Neutrophil (primary cell): ENCODE measurements around the gene RGS7BP.

Experiments used
- H3K27ac ChIP-seq: fragments of 200-600 bp; sonication (generic); 2 replicates; pipeline ENCODE4 v1.5.1; 2016; ENCODE audit warnings: mild to moderate bottlenecking, moderate library complexity
- H3K27me3 ChIP-seq: fragments of 200-600 bp; sonication (generic); 2 replicates; pipeline ENCODE4 v1.6.0; 2016; ENCODE audit warnings: mild to moderate bottlenecking
- H3K36me3 ChIP-seq: fragments of 200-600 bp; sonication (generic); 2 replicates; pipeline ENCODE4 v1.5.1; 2017
- H3K4me1 ChIP-seq, 2 experiments: fragments of 200-600 bp in 1 of 2; sonication (generic) in 1 of 2; 1 replicate in 1 of 2; 2 replicates in 1 of 2; pipeline versions ENCODE4 v1.5.1 to v1.6.1; 2013 to 2016; ENCODE audit warnings: low read depth in 1 of 2, low read length in 1 of 2, mild to moderate bottlenecking in 1 of 2, moderate library complexity in 1 of 2; ENCODE audit not compliant: control insufficient read depth in 1 of 2, insufficient read depth in 1 of 2
- H3K4me3 ChIP-seq, 2 experiments: fragments of 200-600 bp in 1 of 2; sonication (generic) in 1 of 2; 1 replicate in 1 of 2; 2 replicates in 1 of 2; pipeline ENCODE4 v1.5.1; 2013 to 2016; ENCODE audit warnings: low read depth in 1 of 2, low read length in 1 of 2, mild to moderate bottlenecking in 1 of 2, moderate library complexity in 1 of 2
- H3K9me3 ChIP-seq: fragments of 200-600 bp; sonication (generic); 2 replicates; pipeline ENCODE4 v1.5.1; 2016
- CTCF ChIP-seq: fragments of 200-600 bp; sonication (generic); IDR thresholded peaks from 2 replicates; pipeline ENCODE4 v1.5.1; 2016; ENCODE audit warnings: antibody characterized with exemption

Gene RGS7BP

GRCh38 chr5:64487283-64487682, 18.5 kb upstream of the RGS7BP start:
- no peak overlapping the region for H3K27ac ChIP-seq
- TF ChIP-seq CTCF = no peak
- no peaks in the 10 kb centered on the region for H3K27me3 ChIP-seq
- no peaks in the 10 kb centered on the region for H3K4me1 ChIP-seq
- H3K36me3 ChIP-seq = no peaks in the 10 kb centered on the region
- H3K4me3 ChIP-seq = no peak overlapping the region
- H3K9me3 ChIP-seq = no peaks in the 10 kb centered on the region

GRCh38 chr5:64489857-64490256, 16.0 kb upstream of the RGS7BP start:
- no peak for TF ChIP-seq CTCF

GRCh38 chr5:64497386-64497785, 8.4 kb upstream of the RGS7BP start:
- H3K27ac ChIP-seq = no peak overlapping the region
- H3K36me3 ChIP-seq = no peaks in the 10 kb centered on the region
- H3K27me3 ChIP-seq = no peaks in the 10 kb centered on the region
- no peak overlapping the region for H3K4me3 ChIP-seq
- TF ChIP-seq CTCF = no peak
- H3K9me3 ChIP-seq = no peaks in the 10 kb centered on the region
- no peaks in the 10 kb centered on the region for H3K4me1 ChIP-seq

More at GRCh38 chr5:64489857-64490256, 16.0 kb upstream of the RGS7BP start:
- no peaks in the 10 kb centered on the region for H3K36me3 ChIP-seq
- no peaks in the 10 kb centered on the region for H3K4me1 ChIP-seq
- H3K9me3 ChIP-seq = no peaks in the 10 kb centered on the region
- H3K27ac ChIP-seq = no peak overlapping the region
- no peaks in the 10 kb centered on the region for H3K27me3 ChIP-seq
- no peak overlapping the region for H3K4me3 ChIP-seq

- no peaks in the 10 kb centered on the region for H3K9me3 ChIP-seq
- no peak for TF ChIP-seq CTCF
- no peak overlapping the region for H3K27ac ChIP-seq
- no peaks in the 10 kb centered on the region for H3K4me1 ChIP-seq
- no peak overlapping the region for H3K4me3 ChIP-seq
- no peaks in the 10 kb centered on the region for H3K36me3 ChIP-seq
- peaks cover 37% of the 10 kb centered on the region for H3K27me3 ChIP-seq
Observed at GRCh38 chr5:64502196-64502595, 3.6 kb upstream of the RGS7BP start.

- H3K4me1 ChIP-seq = no peaks in the 10 kb centered on the region
- no peak overlapping the region for H3K4me3 ChIP-seq
- H3K27ac ChIP-seq = no peak overlapping the region
- no peaks in the 10 kb centered on the region for H3K36me3 ChIP-seq
- TF ChIP-seq CTCF = no peak
- peaks cover 59% of the 10 kb centered on the region for H3K27me3 ChIP-seq
- no peaks in the 10 kb centered on the region for H3K9me3 ChIP-seq
Observed at GRCh38 chr5:64506567-64507263, 900 bp downstream of the RGS7BP start.

- no peak overlapping the region for H3K4me3 ChIP-seq
Observed at GRCh38 chr5:64507264-64507605, 1.4 kb downstream of the RGS7BP start.

More at GRCh38 chr5:64507264-64507605, 1.4 kb downstream of the RGS7BP start:
- Histone ChIP-seq H3K27me3 (peaks cover 59% of the 10 kb centered on the region), H3K27ac (no peak overlapping the region), H3K4me1 (no peaks in the 10 kb centered on the region), H3K36me3 (no peaks in the 10 kb centered on the region), H3K9me3 (no peaks in the 10 kb centered on the region)
- no peak for TF ChIP-seq CTCF
